ENCODE measurements around the gene RTP3. TPM values are rescaled to one million over a fixed set of nuclear protein-coding genes. Genes with fewer than 3 reads are reported as not detected.

RTP3 gene
- total RNA-seq, 2 experiments from 2014 or later = not detected

GRCh38 chr3:46479021-46479420, 18.8 kb upstream of the RTP3 start:
- peaks cover 11% of the 10 kb centered on the region for H3K9me3 Mint-ChIP-seq
- no peak for ATAC-seq
- TF ChIP-seq CTCF (IDR thresholded peaks at IDR 0.05) = no peak
- no peak for DNase-seq
- ChIA-PET CTCF (interaction anchor here (5.4 kb wide), 1 partner anchor 10 kb away, joined by 47 read pairs; no protein-coding TSS in a partner anchor), POLR2A (no interaction called here)
- H3K27ac Mint-ChIP-seq = no peak overlapping the region
- intact Hi-C loops (cut with micrococcal nuclease) = no loop called here
- no peaks in the 10 kb centered on the region for H3K4me1 Mint-ChIP-seq (ENCODE audit: low read depth)
- H3K27me3 Mint-ChIP-seq = peaks cover 15% of the 10 kb centered on the region
- no peak overlapping the region for H3K4me3 Mint-ChIP-seq
- H3K36me3 Mint-ChIP-seq (ENCODE audit: low read depth) = no peaks in the 10 kb centered on the region

GRCh38 chr3:46479696-46480095, 18.1 kb upstream of the RTP3 start:
- POLR2A ChIA-PET = interaction anchor here (0.6 kb wide), 1 partner anchor 206 kb away, joined by 3 read pairs; no protein-coding TSS in a partner anchor
- no peaks in the 10 kb centered on the region for H3K36me3 Mint-ChIP-seq (ENCODE audit: low read depth)
- no peak for TF ChIP-seq CTCF (IDR thresholded peaks at IDR 0.05)
- intact Hi-C loops (cut with micrococcal nuclease) = no loop called here
- ATAC-seq (no peak), DNase-seq (no peak)
- no peaks in the 10 kb centered on the region for H3K4me1 Mint-ChIP-seq (ENCODE audit: low read depth)
- H3K9me3 Mint-ChIP-seq = peaks cover 7% of the 10 kb centered on the region
- CTCF ChIA-PET = interaction anchor here (1.4 to 13.6 kb wide), 3 partner anchors 9 to 150 kb away, joined by 4 to 254 read pairs (median 12); no protein-coding TSS in a partner anchor
- no peak overlapping the region for H3K4me3 Mint-ChIP-seq
- H3K27ac Mint-ChIP-seq = no peak overlapping the region
- H3K27me3 Mint-ChIP-seq = peaks cover 12% of the 10 kb centered on the region

GRCh38 chr3:46480491-46481195, 17.1 kb upstream of the RTP3 start:
- no peak overlapping the region for H3K4me3 Mint-ChIP-seq
- ChIA-PET CTCF (interaction anchor here (1.4 to 13.6 kb wide), 3 partner anchors 8 to 149 kb away, joined by 4 to 254 read pairs (median 12); no protein-coding TSS in a partner anchor), POLR2A (interaction anchor here (0.6 to 1.2 kb wide), 2 partner anchors 78 to 205 kb away, joined by 3 read pairs; no protein-coding TSS in a partner anchor)
- H3K9me3 Mint-ChIP-seq = no peaks in the 10 kb centered on the region
- no peaks in the 10 kb centered on the region for H3K4me1 Mint-ChIP-seq (ENCODE audit: low read depth)
- H3K36me3 Mint-ChIP-seq (ENCODE audit: low read depth) = no peaks in the 10 kb centered on the region
- TF ChIP-seq CTCF (IDR thresholded peaks at IDR 0.05) = no peak
- intact Hi-C loops (cut with micrococcal nuclease) = no loop called here
- DNase-seq (no peak), ATAC-seq (no peak)
- H3K27me3 Mint-ChIP-seq = peaks cover 11% of the 10 kb centered on the region
- H3K27ac Mint-ChIP-seq = no peak overlapping the region

- Mint-ChIP-seq H3K27ac (no peak overlapping the region), H3K36me3 (ENCODE audit: low read depth) (no peaks in the 10 kb centered on the region), H3K9me3 (no peaks in the 10 kb centered on the region), H3K27me3 (peaks cover 11% of the 10 kb centered on the region), H3K4me1 (ENCODE audit: low read depth) (no peaks in the 10 kb centered on the region), H3K4me3 (no peak overlapping the region)
- TF ChIP-seq CTCF (IDR thresholded peaks at IDR 0.05) = no peak
- DNase-seq (no peak), ATAC-seq (no peak)
- POLR2A ChIA-PET = interaction anchor here (1.2 kb wide), 1 partner anchor 77 kb away, joined by 3 read pairs; no protein-coding TSS in a partner anchor
- intact Hi-C loops (cut with micrococcal nuclease) = no loop called here
- CTCF ChIA-PET = interaction anchor here (13.6 kb wide), 1 partner anchor 148 kb away, joined by 254 read pairs; no protein-coding TSS in a partner anchor
Observed at GRCh38 chr3:46481636-46482035, 16.1 kb upstream of the RTP3 start.

Data from activated CD8-positive, alpha-beta T cell treated with anti-CD3 and anti-CD28 coated beads for 36 hours (primary cell).